COLO668 (cell line): ENCODE results near the gene ATOH8.
"Not testable (repeated sequence)": the region's sequence is repeated elsewhere in the genome, so short reads cannot be mapped to it uniquely, and the experiment has no call there.

Experiments
- DNase-seq: peaks from one replicate; lab custom pipeline; 2025; ENCODE audit not compliant: unreplicated experiment; lab: John Stamatoyannopoulos, UW

The ATOH8 gene

GRCh38 chr2:85753525-85754312, at the start of gene ATOH8:
Gene ATOH8 (plus strand): TSS chr2:85753991. CDS start chr2:85754190, 199 bp downstream.
- DNase-seq = peak; percentile 82

GRCh38 chr2:85704038-85704437, 49.8 kb upstream of the ATOH8 start:
- no peak for DNase-seq

- DNase-seq = no peak
Observed at GRCh38 chr2:85704800-85705679, 48.8 kb upstream of the ATOH8 start.

- no peak for DNase-seq
Observed at GRCh38 chr2:85705680-85706039, 48.1 kb upstream of the ATOH8 start.

GRCh38 chr2:85706063-85706462, 47.7 kb upstream of the ATOH8 start:
- DNase-seq = no peak

GRCh38 chr2:85706599-85707296, 47.0 kb upstream of the ATOH8 start:
- no peak for DNase-seq

- DNase-seq = peak; percentile 50
Observed at GRCh38 chr2:85707304-85707703, 46.5 kb upstream of the ATOH8 start.

GRCh38 chr2:85708641-85709040, 45.1 kb upstream of the ATOH8 start:
- DNase-seq = no peak

GRCh38 chr2:85709401-85709811, 44.4 kb upstream of the ATOH8 start:
- DNase-seq = no peak

- no peak for DNase-seq
Observed at GRCh38 chr2:85710687-85711577, 42.9 kb upstream of the ATOH8 start.

GRCh38 chr2:85711578-85712060, 42.2 kb upstream of the ATOH8 start:
- DNase-seq = no peak

GRCh38 chr2:85712336-85712735, 41.5 kb upstream of the ATOH8 start:
- no peak for DNase-seq

GRCh38 chr2:85712849-85713612, 40.8 kb upstream of the ATOH8 start:
- DNase-seq = no peak

- DNase-seq = peak; percentile 34
Observed at GRCh38 chr2:85713836-85714235, 40.0 kb upstream of the ATOH8 start.

- DNase-seq = not testable (repeated sequence)
Observed at GRCh38 chr2:85714421-85714820, 39.4 kb upstream of the ATOH8 start.

GRCh38 chr2:85714841-85715240, 39.0 kb upstream of the ATOH8 start:
- DNase-seq = no peak

GRCh38 chr2:85716346-85716914, 37.4 kb upstream of the ATOH8 start:
- no peak for DNase-seq

GRCh38 chr2:85717308-85718008, 36.3 kb upstream of the ATOH8 start:
- no peak for DNase-seq

- peak; percentile 17 for DNase-seq
Observed at GRCh38 chr2:85718009-85718391, 35.8 kb upstream of the ATOH8 start.
